Stimulated activated CD8-positive, alpha-beta memory T cell treated with anti-CD3 and anti-CD28 coated beads, Interleukin-4, amount 100 ng/mL, for 48 hours (primary cell): ENCODE data around the gene ZNF445.
"Not testable (repeated sequence)": the region's sequence is repeated elsewhere in the genome, so short reads cannot be mapped to it uniquely, and the experiment has no call there.

Source experiments
- DNase-seq: peaks from one replicate; pipeline ENCODE4 v3.0.0-alpha.2; 2020

Gene ZNF445

DNA sequence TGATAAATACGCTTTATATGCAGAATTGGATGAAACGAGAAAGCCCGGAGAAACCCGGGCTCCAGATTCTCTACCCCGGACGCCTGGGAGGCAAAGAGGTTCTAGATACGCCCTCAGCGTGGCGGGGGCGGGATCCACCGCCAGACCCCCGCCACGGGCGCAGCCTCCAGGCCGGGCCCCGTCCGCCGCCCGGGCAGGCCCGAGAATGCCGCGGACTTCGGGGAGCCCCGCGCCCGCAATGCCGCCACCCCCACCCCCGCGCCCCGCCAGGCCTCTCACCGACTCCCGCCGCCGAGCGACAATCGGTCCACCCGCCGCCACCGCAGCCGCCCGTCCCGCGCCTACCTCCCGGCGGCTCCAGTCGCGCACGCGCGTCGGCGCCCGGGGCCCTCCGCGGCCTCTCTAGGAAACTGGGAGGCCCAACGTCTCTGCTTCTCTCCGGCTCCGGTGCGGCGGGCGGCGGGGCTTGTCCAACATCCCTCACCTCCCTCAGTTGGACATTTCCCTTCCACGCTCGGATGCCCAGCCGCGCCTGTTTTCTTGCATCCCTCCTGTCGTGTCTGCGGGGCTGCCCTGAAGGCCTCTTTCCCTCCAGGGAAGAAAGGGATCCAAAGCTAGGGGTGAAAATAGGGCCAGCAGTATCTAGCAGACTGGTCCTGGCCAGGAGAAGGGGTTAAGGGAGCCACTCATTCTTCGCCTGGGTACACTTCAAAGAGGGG is at the start of gene ZNF445:
Gene ZNF445 (minus strand): TSS at position 359 of the 719 bp plus-strand sequence. CDS start 22,121 bp downstream, outside the sequence.
- peak; percentile 81 for DNase-seq

GRCh38 chr3:44525060-44525459 is 47.6 kb upstream of the ZNF445 start:
- DNase-seq: no peak

- no peak for DNase-seq
Measured at GRCh38 chr3:44522494-44522933, 45.0 kb upstream of the ZNF445 start.

- no peak for DNase-seq
Measured at GRCh38 chr3:44521721-44522120, 44.3 kb upstream of the ZNF445 start.

- no peak for DNase-seq
Measured at GRCh38 chr3:44518782-44519156, 41.3 kb upstream of the ZNF445 start.

DNA sequence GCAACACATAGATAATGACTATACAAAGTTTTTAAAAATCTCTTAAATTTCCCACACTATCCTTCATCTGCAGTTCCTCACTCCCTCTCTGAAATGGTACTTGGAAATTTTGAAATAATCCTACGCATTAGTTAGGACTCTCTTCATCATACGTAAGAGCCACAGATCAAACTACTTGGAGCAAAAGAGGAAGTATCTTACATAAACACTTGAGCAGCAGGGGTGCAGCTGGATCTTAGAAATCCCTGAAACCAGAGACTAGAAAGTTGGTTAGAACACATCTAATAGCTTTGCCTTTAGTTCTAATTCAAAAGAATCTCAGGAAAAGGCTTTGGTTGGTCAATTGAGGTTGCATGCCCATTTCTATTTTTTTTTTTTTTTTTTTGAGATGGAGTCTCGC is 38.8 kb upstream of the ZNF445 start:
- DNase-seq: no peak

GRCh38 chr3:44513513-44513912 is 36.0 kb upstream of the ZNF445 start:
- DNase-seq: no peak

- DNase-seq: no peak
Measured at GRCh38 chr3:44511238-44511566, 33.7 kb upstream of the ZNF445 start.

DNA sequence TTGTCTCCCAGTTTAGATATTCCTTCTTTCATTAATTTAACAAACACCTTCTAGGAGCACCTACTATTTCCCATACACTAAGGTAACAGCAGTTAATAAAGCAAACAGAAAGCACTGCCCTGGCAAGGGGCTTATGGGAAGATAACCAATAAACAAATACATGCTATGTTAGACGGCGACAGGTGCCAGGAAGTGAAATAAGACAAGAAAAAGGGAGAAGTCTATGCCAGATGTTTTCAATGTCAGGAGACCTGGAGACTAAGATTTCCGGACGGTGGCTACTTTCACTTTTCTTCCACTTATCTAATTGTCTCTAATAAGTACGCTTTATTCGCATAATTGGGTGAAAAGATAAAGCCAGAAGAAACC is 32.5 kb upstream of the ZNF445 start:
- no peak for DNase-seq

GRCh38 chr3:44509393-44509921 is 32.0 kb upstream of the ZNF445 start:
- no peak for DNase-seq

GRCh38 chr3:44506961-44507360 is 29.5 kb upstream of the ZNF445 start:
- DNase-seq: no peak

- DNase-seq: no peak
Measured at GRCh38 chr3:44506556-44506955, 29.1 kb upstream of the ZNF445 start.

DNA sequence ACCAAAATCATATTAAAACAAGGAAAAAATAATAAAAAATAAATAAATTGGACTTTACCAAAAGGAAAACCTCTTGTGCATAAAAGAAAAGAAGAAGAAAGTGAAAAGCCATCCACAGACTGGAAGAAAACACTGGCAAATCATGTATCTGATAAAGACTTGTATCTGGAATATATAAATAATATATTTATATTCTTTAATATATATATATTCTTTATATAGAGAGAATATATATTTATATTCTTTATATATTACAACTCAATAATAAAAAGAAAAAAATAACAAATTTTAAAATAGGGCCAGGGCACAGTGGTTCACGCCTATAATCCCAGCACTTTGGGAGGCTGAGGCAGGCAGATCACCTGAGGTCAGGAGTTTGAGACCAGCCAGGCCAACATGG is 27.1 kb upstream of the ZNF445 start:
- no peak for DNase-seq

- DNase-seq: not testable (repeated sequence)
Measured at GRCh38 chr3:44503178-44503577, 25.7 kb upstream of the ZNF445 start.

- no peak for DNase-seq
Measured at GRCh38 chr3:44501971-44502370, 24.5 kb upstream of the ZNF445 start.

DNA sequence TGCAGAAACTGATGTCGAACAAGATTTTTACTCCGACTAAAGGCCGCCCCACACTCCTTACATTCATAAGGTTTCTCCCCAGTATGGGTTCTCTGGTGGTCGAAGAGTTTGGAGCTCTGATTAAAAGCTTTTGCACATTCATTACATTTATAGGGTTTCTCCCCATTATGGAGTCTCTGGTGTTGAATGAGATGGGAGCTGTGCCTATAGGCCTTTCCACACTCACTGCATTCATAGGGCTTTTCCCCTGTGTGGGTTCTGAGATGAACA is 22.4 kb upstream of the ZNF445 start:
- not testable (repeated sequence) for DNase-seq

DNA sequence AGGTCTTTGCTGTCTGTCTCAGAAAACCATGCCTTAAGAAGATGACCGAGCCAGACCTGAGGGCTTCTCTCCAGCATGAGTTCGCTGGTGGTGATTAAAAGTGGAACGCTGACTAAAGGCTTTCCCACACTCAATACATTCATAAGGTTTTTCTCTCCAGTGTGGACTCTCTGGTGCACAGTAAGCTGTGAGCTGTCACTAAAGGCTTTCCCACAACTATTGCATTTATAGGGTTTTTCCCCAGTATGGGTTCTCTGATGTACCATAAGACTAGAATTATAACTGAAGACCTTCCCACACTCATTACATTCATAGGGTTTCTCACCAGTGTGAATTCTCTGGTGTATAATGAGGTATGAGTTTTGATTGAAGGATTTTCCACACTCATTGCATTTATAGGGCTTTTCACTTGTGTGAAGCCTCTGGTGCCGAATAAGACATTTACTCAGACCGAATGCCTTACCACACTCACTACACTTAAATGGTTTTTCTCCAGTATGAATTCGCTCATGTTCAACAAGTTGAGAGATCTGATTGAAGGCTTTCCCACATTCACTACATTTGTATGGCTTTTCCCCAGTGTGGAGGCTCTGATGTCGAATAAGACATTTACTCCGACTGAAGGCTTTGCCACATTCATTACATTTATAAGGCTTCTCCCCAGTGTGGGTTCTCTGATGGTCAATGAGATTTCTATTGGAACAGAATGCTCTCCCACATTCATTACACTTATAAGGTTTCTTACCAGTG is 21.9 kb upstream of the ZNF445 start:
- DNase-seq: no peak

DNA sequence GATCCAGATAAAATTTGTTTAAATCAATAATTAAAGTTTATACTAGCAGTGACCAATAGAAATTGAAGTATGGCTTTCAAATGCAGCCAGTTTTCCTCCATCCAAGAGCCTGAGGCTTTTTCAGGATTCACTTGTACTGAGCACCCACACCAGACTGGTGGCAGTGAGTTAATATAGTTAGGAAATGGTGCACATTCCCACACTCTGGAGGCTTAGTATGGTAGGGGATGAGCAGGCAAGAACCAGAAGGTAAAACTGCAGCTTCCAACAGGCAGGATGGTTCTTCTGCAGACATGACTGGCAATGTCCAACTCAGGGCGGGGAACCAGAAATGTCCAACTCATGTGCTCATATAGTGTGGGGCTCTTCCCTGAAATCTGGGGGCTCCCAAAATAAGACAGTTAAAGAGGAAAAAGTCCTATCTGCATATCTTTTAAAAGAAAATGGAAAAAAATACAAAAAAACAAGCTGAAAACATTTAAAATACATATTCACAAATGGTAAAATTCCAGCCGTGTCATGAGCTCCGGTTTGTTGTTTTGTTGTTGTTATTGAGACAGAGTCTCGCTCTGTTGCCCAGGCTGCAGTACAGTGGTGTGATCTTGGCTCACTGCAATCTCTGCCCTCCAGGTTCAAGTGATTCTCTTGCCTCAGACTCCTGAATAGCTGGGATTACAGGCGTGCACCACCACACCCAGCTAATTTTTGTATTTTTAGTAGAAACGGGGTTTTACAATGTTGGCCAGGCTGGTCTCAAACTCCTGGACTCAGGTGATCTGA is 18.4 kb upstream of the ZNF445 start:
- DNase-seq: no peak

- DNase-seq: no peak
Measured at GRCh38 chr3:44492496-44492895, 15.0 kb upstream of the ZNF445 start.

GRCh38 chr3:44482721-44483120 is 5.3 kb upstream of the ZNF445 start:
- no peak for DNase-seq

- DNase-seq: no peak
Measured at GRCh38 chr3:44478606-44479094, 1.2 kb upstream of the ZNF445 start.

DNA sequence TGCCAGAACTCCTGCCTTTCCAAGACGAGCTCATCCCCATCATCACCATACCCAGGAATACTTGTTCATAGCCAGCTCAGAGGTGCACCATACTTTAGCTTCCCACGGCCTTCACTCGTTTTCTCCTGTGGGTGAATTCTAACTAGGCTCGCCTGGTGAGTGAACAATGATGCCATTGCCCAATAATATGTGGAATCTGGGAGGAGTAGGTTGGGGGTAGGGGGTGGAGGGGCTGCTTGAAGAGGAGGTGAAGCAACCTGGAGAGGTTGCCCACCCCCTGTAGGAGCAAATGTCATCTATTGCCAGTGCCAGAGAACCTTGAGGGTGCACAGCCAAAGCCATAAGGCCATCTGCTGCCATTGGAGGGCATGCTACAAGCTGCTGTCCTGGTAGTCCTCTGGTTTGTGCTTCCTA is 592 bp upstream of the ZNF445 start:
- DNase-seq: no peak

DNA sequence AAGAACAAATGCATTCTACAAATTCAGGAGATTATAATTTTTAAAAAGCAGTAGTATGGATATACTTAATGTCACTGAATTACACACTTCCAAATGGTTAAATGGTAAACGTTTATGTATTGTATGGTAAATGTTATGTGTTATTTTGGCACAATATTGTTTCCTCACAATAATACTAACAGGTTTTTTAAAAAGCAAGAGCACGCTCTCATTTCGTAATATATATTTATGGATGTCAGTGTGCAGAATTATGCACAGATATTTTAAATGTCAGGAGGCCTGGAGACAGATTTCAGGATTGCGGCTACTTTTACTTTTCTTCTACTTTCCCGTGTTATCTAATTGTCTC is 533 bp downstream of the ZNF445 start:
- no peak for DNase-seq

DNA sequence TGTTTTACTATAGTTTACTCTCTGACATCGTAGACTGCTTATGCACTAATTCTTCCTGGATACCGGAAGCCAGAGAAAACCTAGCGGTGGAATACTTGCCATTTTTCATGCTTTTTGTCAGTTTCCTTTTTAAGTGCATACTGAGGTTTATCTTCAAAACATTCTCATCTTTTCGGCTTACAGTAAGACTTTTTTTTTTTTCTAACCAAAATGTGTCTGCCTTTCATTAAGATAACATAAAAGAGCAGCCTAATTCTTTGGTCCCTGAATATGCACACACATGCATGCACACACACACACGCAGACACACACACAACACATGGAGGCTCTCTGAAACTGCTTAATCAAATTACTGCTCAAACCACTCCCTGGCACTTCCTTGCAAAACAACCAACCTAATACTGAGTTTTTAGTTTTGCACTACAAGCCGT is 1.3 kb downstream of the ZNF445 start:
- no peak for DNase-seq
